ENCODE data around the gene AGBL5.

AGBL5 gene

GRCh38 chr2:27057184-27057583, 5.7 kb downstream of the AGBL5 start (continued):
- TF ChIP-seq, protein P1, sequence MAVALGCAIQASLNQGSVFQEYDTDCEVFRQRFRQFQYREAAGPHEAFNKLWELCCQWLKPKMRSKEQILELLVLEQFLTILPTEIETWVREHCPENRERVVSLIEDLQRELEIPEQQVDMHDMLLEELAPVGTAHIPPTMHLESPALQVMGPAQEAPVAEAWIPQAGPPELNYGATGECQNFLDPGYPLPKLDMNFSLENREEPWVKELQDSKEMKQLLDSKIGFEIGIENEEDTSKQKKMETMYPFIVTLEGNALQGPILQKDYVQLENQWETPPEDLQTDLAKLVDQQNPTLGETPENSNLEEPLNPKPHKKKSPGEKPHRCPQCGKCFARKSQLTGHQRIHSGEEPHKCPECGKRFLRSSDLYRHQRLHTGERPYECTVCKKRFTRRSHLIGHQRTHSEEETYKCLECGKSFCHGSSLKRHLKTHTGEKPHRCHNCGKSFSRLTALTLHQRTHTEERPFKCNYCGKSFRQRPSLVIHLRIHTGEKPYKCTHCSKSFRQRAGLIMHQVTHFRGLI (tag by site-specific recombination; IDR thresholded peaks at IDR 0.05), result no peak
- TF ChIP-seq ZNF26 (tag by site-specific recombination; IDR thresholded peaks at IDR 0.05), result no peak

GRCh38 chr2:27058210-27058609, 6.7 kb downstream of the AGBL5 start:
- no peaks in the 10 kb centered on the region for H3K9me3 ChIP-seq (ENCODE audit: control insufficient read depth, insufficient read depth, low read depth, low read length)
- POLR2A ChIA-PET, result interaction anchor here (1.4 to 2.7 kb wide), 2 partner anchors 10 to 17 kb away, joined by 3 to 14 read pairs; no protein-coding TSS in a partner anchor
- no peak overlapping the region for H3K4me3 ChIP-seq (ENCODE audit: low read depth, low read length)
- H3K36me3 ChIP-seq (ENCODE audit: control insufficient read depth in 2 of 2, insufficient read depth in 1 of 2, low read length in 2 of 2), result peaks cover 17 to 86% of the 10 kb centered on the region in 2 experiments
- H3K27ac ChIP-seq (ENCODE audit: extremely low read depth, low read depth, low read length), result no peak overlapping the region; the same call in 1 of the 2 replicates
- TF ChIP-seq, protein P2, sequence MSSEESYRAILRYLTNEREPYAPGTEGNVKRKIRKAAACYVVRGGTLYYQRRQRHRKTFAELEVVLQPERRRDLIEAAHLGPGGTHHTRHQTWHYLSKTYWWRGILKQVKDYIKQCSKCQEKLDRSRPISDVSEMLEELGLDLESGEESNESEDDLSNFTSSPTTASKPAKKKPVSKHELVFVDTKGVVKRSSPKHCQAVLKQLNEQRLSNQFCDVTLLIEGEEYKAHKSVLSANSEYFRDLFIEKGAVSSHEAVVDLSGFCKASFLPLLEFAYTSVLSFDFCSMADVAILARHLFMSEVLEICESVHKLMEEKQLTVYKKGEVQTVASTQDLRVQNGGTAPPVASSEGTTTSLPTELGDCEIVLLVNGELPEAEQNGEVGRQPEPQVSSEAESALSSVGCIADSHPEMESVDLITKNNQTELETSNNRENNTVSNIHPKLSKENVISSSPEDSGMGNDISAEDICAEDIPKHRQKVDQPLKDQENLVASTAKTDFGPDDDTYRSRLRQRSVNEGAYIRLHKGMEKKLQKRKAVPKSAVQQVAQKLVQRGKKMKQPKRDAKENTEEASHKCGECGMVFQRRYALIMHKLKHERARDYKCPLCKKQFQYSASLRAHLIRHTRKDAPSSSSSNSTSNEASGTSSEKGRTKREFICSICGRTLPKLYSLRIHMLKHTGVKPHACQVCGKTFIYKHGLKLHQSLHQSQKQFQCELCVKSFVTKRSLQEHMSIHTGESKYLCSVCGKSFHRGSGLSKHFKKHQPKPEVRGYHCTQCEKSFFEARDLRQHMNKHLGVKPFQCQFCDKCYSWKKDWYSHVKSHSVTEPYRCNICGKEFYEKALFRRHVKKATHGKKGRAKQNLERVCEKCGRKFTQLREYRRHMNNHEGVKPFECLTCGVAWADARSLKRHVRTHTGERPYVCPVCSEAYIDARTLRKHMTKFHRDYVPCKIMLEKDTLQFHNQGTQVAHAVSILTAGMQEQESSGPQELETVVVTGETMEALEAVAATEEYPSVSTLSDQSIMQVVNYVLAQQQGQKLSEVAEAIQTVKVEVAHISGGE (tag by site-specific recombination; conservative IDR thresholded peaks at IDR 0.05; ENCODE audit: low read depth), result no peak
- TF ChIP-seq HOXC10 (CRISPR knock-in tag; IDR thresholded peaks at IDR 0.05) (no peak), ZBTB20 (tag by site-specific recombination; IDR thresholded peaks at IDR 0.05) (no peak), ZNF16 (tag by site-specific recombination; IDR thresholded peaks at IDR 0.05; ENCODE audit: low read depth) (no peak), ZNF169 (tag by site-specific recombination; IDR thresholded peaks at IDR 0.05) (no peak), OSR2 (tag by site-specific recombination; IDR thresholded peaks at IDR 0.05) (no peak), ZNF621 (tag by site-specific recombination; IDR thresholded peaks at IDR 0.05) (no peak), TSHZ1 (tag by site-specific recombination; IDR thresholded peaks at IDR 0.05; ENCODE audit: borderline replicate concordance) (no peak), ZBTB10 (tag by site-specific recombination; IDR thresholded peaks at IDR 0.05) (no peak), ELK4 (IDR thresholded peaks at IDR 0.05; ENCODE audit: borderline replicate concordance, low read depth, low read length) (no peak), ZBTB21 (tag by site-specific recombination; IDR thresholded peaks at IDR 0.05) (no peak), ZBTB49 (tag by site-specific recombination; IDR thresholded peaks at IDR 0.05; ENCODE audit: low read depth) (no peak), ZNF248 (tag by site-specific recombination; IDR thresholded peaks at IDR 0.05) (no peak), ZSCAN5A (tag by site-specific recombination; IDR thresholded peaks at IDR 0.05) (no peak), ZSCAN16 (tag by site-specific recombination; IDR thresholded peaks at IDR 0.05) (no peak), KLF16 (tag by site-specific recombination; IDR thresholded peaks at IDR 0.05) (no peak)
- no peaks in the 10 kb centered on the region for H3K4me1 ChIP-seq (ENCODE audit: control insufficient read depth, insufficient read depth, low read length)
- CTCF ChIA-PET, result interaction anchor here (1.0 kb wide), 1 partner anchor 13 kb away, joined by 3 read pairs; the partner anchor contains the start of gene OST4

All from HEK293 (cell line).